IMR-90 (cell line): ENCODE data around the gene C11orf58. TPM values are rescaled to one million over a fixed set of nuclear protein-coding genes. Genes with fewer than 3 reads are reported as not detected.

ENCODE experiments used
- ATAC-seq: fragments of 200-7000 bp; cut with Tn5 transposase; 2 replicates; pipeline ENCODE4 v1.9.1; 2020; ENCODE audit warnings: low read depth, mild to moderate bottlenecking, moderate library complexity
- BruUV-seq: library from RNA; stranded (reverse); fragments of 400-500 nt; replicated peaks from 2 replicates; lab custom pipeline; 2021; lab: Mats Ljungman, UMichigan
- CTCF ChIA-PET: fragments of 300-600 bp; formaldehyde crosslinking; extraction: SDS; loops from one replicate; lab custom pipeline; 2021; ENCODE audit warnings: antibody characterized with exemption; lab: Yijun Ruan, JAX
- POLR2A ChIA-PET: fragments of 300-600 bp; sonication (Branson Sonifier 250); formaldehyde crosslinking; loops from one replicate; lab custom pipeline; 2022; ENCODE audit warnings: antibody characterized with exemption; ENCODE audit not compliant: unreplicated experiment; lab: Charles Lee
- DNase-seq: peaks from one replicate; pipeline ENCODE4 v3.0.0; 2013
- H2AFZ ChIP-seq: replicated peaks from 2 replicates; pipeline ENCODE3; 2013; ENCODE audit warnings: low read length, mild to moderate bottlenecking; ENCODE audit not compliant: poor library complexity
- H2AK5ac ChIP-seq: 2 replicates; pipeline ENCODE4 v1.6.1; 2013; ENCODE audit warnings: low read depth, low read length, inconsistent platforms
- H2AK9ac ChIP-seq: replicated peaks from 2 replicates; pipeline ENCODE3; 2013; ENCODE audit warnings: mild to moderate bottlenecking, low read depth, low read length, moderate library complexity; ENCODE audit not compliant: poor library complexity
- H2BK120ac ChIP-seq: 2 replicates; pipeline ENCODE4 v1.6.1; 2013; ENCODE audit warnings: low read depth, low read length, inconsistent platforms
- H2BK15ac ChIP-seq: 3 replicates; pipeline ENCODE4 v1.6.1; 2013; ENCODE audit warnings: low read depth, low read length, inconsistent platforms
- H2BK20ac ChIP-seq: 2 replicates; pipeline ENCODE4 v1.6.1; 2013; ENCODE audit warnings: low read depth, mild to moderate bottlenecking, inconsistent platforms, low read length, moderate library complexity
- H2BK5ac ChIP-seq: 2 replicates; pipeline ENCODE4 v1.6.1; 2013; ENCODE audit warnings: mild to moderate bottlenecking, low read depth, low read length, inconsistent platforms; ENCODE audit not compliant: poor library complexity, severe bottlenecking
- H3K14ac ChIP-seq: replicated peaks from 2 replicates; pipeline ENCODE4 v1.6.1; 2013; ENCODE audit warnings: low read depth, low read length, inconsistent platforms
- H3K18ac ChIP-seq: 2 replicates; pipeline ENCODE4 v1.6.1; 2013; ENCODE audit warnings: low read depth, low read length, control low read depth
- H3K23ac ChIP-seq: 2 replicates; pipeline ENCODE4 v1.6.1; 2013; ENCODE audit warnings: low read depth, low read length, inconsistent platforms
- H3K27ac ChIP-seq: 2 replicates; pipeline ENCODE4 v1.5.1; 2013; ENCODE audit warnings: mild to moderate bottlenecking, control low read depth, low read length; ENCODE audit not compliant: insufficient read depth
- H3K27me3 ChIP-seq: 2 replicates; pipeline ENCODE4 v1.6.1; 2013; ENCODE audit warnings: low read length; ENCODE audit not compliant: control insufficient read depth, insufficient read depth
- H3K36me3 ChIP-seq: 2 replicates; pipeline ENCODE4 v1.6.1; 2013; ENCODE audit warnings: low read length, mixed read lengths; ENCODE audit not compliant: control insufficient read depth, insufficient read depth
- H3K4ac ChIP-seq: 2 replicates; pipeline ENCODE4 v1.6.1; 2013; ENCODE audit warnings: low read depth, low read length, inconsistent platforms
- H3K4me1 ChIP-seq: 2 replicates; pipeline ENCODE4 v1.6.1; 2013; ENCODE audit warnings: low read length, mixed read lengths; ENCODE audit not compliant: control insufficient read depth, insufficient read depth
- H3K4me2 ChIP-seq: 2 replicates; pipeline ENCODE4 v1.6.1; 2013; ENCODE audit warnings: low read depth, mild to moderate bottlenecking, control low read depth, low read length, moderate library complexity
- H3K4me3 ChIP-seq: 2 replicates; pipeline ENCODE4 v1.5.1; 2013; ENCODE audit warnings: low read depth, mild to moderate bottlenecking, control low read depth, low read length, moderate library complexity; ENCODE audit not compliant: insufficient read depth
- H3K56ac ChIP-seq: 2 replicates; pipeline ENCODE4 v1.6.1; 2013; ENCODE audit warnings: low read length, inconsistent platforms; ENCODE audit not compliant: insufficient read depth; ENCODE audit errors: extremely low read depth
- H3K79me1 ChIP-seq, 2 experiments: 2 replicates each; pipeline ENCODE4 v1.6.1; 2013; ENCODE audit warnings: low read length in 2 of 2, inconsistent platforms in 1 of 2, low read depth in 1 of 2
- H3K9ac ChIP-seq: 2 replicates; pipeline ENCODE4 v1.6.1; 2013; ENCODE audit warnings: low read depth, low read length, control low read depth
- H3K9me1 ChIP-seq: 2 replicates; pipeline ENCODE4 v1.6.1; 2013; ENCODE audit warnings: low read length, inconsistent platforms; ENCODE audit not compliant: insufficient read depth
- H3K9me3 ChIP-seq: 2 replicates; pipeline ENCODE4 v1.6.1; 2013; ENCODE audit warnings: low read length; ENCODE audit not compliant: control insufficient read depth, insufficient read depth
- H4K20me1 ChIP-seq: 2 replicates; pipeline ENCODE4 v1.6.1; 2013; ENCODE audit warnings: low read length, inconsistent platforms; ENCODE audit not compliant: insufficient read depth
- H4K5ac ChIP-seq: 2 replicates; pipeline ENCODE4 v1.6.1; 2013; ENCODE audit warnings: mild to moderate bottlenecking, low read depth, low read length, control low read depth
- H4K8ac ChIP-seq, 2 experiments: 2 replicates each; pipeline ENCODE4 v1.6.1; 2013; ENCODE audit warnings: low read depth in 2 of 2, low read length in 2 of 2, control low read depth in 1 of 2, inconsistent platforms in 1 of 2
- H4K91ac ChIP-seq: 2 replicates; pipeline ENCODE4 v1.6.1; 2013; ENCODE audit warnings: low read depth, low read length, inconsistent platforms; ENCODE audit not compliant: insufficient read depth
- CHD1 ChIP-seq: IDR thresholded peaks from 2 replicates; pipeline ENCODE4 v1.6.1; 2012; ENCODE audit warnings: low read depth, low read length, improper control_type of control experiment
- FOS ChIP-seq: fragments of 150-350 bp; IDR thresholded peaks from 2 replicates; pipeline ENCODE4 v1.6.1; 2016; ENCODE audit warnings: low read depth, low read length
- POLR2A ChIP-seq: IDR thresholded peaks from 2 replicates; pipeline ENCODE4 v1.6.1; 2012; ENCODE audit warnings: mild to moderate bottlenecking, low read depth, low read length
- WGBS, 2 experiments: methylation state at CpG; one replicate each; pipeline versions ENCODE4 v1.1.5 to v1.1.7; 2013; ENCODE audit warnings: missing lambda C conversion rate in 2 of 2; ENCODE audit not compliant: insufficient read length in 1 of 2; ENCODE audit errors: extremely low coverage in 2 of 2; 5-methylcytosine and 5-hydroxymethylcytosine counted together
- dilution Hi-C: fragments of 300-500 bp; cut with HindIII; formaldehyde crosslinking; loops from one replicate; pipeline ENCODE4 v1.14.3; 2018; ENCODE audit warnings: low sequenced_read_pairs; ENCODE audit not compliant: unreplicated experiment
- in situ Hi-C: fragments of 300-500 bp; cut with MboI; formaldehyde crosslinking; loops from 3 replicates; pipeline ENCODE4 v1.14.3; 2019; ENCODE audit warnings: low sequenced_read_pairs, inconsistent platforms, mixed read lengths
- intact Hi-C: fragments of 100-400 bp; cut with micrococcal nuclease; formaldehyde crosslinking; loops from 2 replicates; pipeline ENCODE4 v1.10.0; 2022
- polyA plus RNA-seq, 3 experiments: library from polyadenylated mRNA; depleted of rRNA; stranded (reverse); fragments of >200 nt; gene quantifications; 2 replicates each; pipeline ENCODE4 v1.2.3, GENCODE V29; 2012; ENCODE audit warnings: low replicate concordance in 1 of 3
- total RNA-seq: library from RNA; depleted of rRNA; stranded (reverse); fragments of >200 nt; gene quantifications from 2 replicates; pipeline ENCODE4 v1.2.3, GENCODE V29; 2012
- TF ChIP-seq, protein P1 (sequence below): fragments of 150-350 bp; IDR thresholded peaks from 2 replicates; pipeline ENCODE4 v1.6.1; 2017; ENCODE audit warnings: mild to moderate bottlenecking, antibody characterized with exemption, low read length, low read depth
- TF ChIP-seq, protein P2 (sequence below): conservative IDR thresholded peaks from 2 replicates; pipeline ENCODE4 v1.5.1; 2012; ENCODE audit warnings: mild to moderate bottlenecking, low read depth, low read length, improper control_type of control experiment

C11orf58 gene
- total and polyA plus RNA-seq, 2 of the 4 experiments (the other 2 are of a cell fraction): 53.8 to 67.8 TPM

DNA sequence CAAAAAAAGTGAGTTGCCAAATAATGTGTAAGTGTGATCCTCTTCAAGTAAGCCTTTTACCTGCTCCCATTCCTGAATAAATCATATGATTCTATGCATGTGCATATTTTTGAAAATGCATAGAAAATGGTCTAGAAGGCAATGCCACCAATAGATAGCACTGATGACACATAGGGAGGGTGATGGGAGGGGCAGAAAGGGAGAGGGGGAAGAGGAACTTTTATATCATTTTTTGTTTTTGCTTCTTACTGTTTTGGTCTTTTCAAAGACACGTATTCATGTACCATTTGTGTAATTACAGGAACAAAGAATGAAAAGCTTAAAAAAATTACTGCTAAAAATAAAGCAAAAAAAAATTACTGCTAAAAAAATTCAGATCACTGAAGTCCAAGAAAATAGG is 60.8 kb downstream of the C11orf58 start:
- DNase-seq: no peak
- no peak overlapping the region for H3K27ac ChIP-seq

More for the DNA sequence above, 60.8 kb downstream of the C11orf58 start:
- no peak overlapping the region for H3K56ac ChIP-seq
- no peak overlapping the region for H3K4me2 ChIP-seq
- no peaks in the 10 kb centered on the region for H4K20me1 ChIP-seq
- dilution Hi-C loops (no loop called here), intact Hi-C loops (no loop called here), in situ Hi-C loops (no loop called here)
- no peak overlapping the region for H4K8ac ChIP-seq
- no peaks in the 10 kb centered on the region for H3K4me1 ChIP-seq
- H3K14ac ChIP-seq: no peak overlapping the region
- no peak overlapping the region for H3K18ac ChIP-seq
- ATAC-seq: no peak
- no peak overlapping the region for H3K4me3 ChIP-seq
- no peak overlapping the region for H2AFZ ChIP-seq
- no peak overlapping the region for H2BK20ac ChIP-seq
- no peak overlapping the region for H2BK15ac ChIP-seq
- H3K36me3 ChIP-seq: no peaks in the 10 kb centered on the region
- no peak overlapping the region for H3K4ac ChIP-seq
- ChIA-PET CTCF (no interaction called here), POLR2A (no interaction called here)
- peaks cover 9% of the 10 kb centered on the region for H3K27me3 ChIP-seq
- no peak overlapping the region for H2AK9ac ChIP-seq
- no peak overlapping the region for H2BK5ac ChIP-seq
- no peaks in the 10 kb centered on the region for H3K79me1 ChIP-seq
- H3K23ac ChIP-seq: no peak overlapping the region
- no peak overlapping the region for H2AK5ac ChIP-seq
- no peaks in the 10 kb centered on the region for H3K9me3 ChIP-seq
- H4K5ac ChIP-seq: no peak overlapping the region
- no peak overlapping the region for H3K9ac ChIP-seq
- no TSS peak for BruUV-seq
- H3K9me1 ChIP-seq: no peaks in the 10 kb centered on the region; the same call in 1 of the 2 replicates
- no peak for TF ChIP-seq POLR2A
- no peak for TF ChIP-seq CHD1
- TF ChIP-seq, protein P1, sequence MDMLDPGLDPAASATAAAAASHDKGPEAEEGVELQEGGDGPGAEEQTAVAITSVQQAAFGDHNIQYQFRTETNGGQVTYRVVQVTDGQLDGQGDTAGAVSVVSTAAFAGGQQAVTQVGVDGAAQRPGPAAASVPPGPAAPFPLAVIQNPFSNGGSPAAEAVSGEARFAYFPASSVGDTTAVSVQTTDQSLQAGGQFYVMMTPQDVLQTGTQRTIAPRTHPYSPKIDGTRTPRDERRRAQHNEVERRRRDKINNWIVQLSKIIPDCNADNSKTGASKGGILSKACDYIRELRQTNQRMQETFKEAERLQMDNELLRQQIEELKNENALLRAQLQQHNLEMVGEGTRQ: no peak
- TF ChIP-seq, protein P2, sequence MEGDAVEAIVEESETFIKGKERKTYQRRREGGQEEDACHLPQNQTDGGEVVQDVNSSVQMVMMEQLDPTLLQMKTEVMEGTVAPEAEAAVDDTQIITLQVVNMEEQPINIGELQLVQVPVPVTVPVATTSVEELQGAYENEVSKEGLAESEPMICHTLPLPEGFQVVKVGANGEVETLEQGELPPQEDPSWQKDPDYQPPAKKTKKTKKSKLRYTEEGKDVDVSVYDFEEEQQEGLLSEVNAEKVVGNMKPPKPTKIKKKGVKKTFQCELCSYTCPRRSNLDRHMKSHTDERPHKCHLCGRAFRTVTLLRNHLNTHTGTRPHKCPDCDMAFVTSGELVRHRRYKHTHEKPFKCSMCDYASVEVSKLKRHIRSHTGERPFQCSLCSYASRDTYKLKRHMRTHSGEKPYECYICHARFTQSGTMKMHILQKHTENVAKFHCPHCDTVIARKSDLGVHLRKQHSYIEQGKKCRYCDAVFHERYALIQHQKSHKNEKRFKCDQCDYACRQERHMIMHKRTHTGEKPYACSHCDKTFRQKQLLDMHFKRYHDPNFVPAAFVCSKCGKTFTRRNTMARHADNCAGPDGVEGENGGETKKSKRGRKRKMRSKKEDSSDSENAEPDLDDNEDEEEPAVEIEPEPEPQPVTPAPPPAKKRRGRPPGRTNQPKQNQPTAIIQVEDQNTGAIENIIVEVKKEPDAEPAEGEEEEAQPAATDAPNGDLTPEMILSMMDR: no peak
- no peak for TF ChIP-seq FOS
- no peak overlapping the region for H4K91ac ChIP-seq
- no CpG with 5 or more reads among the region's 1 CpG for WGBS, 2 experiments
- H2BK120ac ChIP-seq: no peak overlapping the region
